Transverse colon (tissue), 4 donors: Measurements from ENCODE around the gene KCNMB1. TPM values are rescaled to one million over a fixed set of nuclear protein-coding genes. Genes with fewer than 3 reads are reported as not detected.

ENCODE experiments used
- DNase-seq: peaks from one replicate; pipeline ENCODE4 v3.0.0-alpha.2; 2019
- H3K27ac ChIP-seq, 4 donors: fragments of 200-600 bp; sonication (generic); 2 replicates each; pipeline ENCODE4 v1.5.1; 2016 to 2018; ENCODE audit warnings: inconsistent platforms in 4 of 4
- H3K27me3 ChIP-seq: fragments of 200-600 bp; sonication (generic); 2 replicates; pipeline ENCODE4 v1.5.1; 2017; ENCODE audit warnings: inconsistent platforms
- H3K36me3 ChIP-seq, 4 donors: fragments of 200-600 bp; sonication (generic); 2 replicates each; pipeline ENCODE4 v1.5.1; 2017 to 2019; ENCODE audit warnings: inconsistent platforms in 4 of 4
- H3K4me1 ChIP-seq, 4 donors: fragments of 200-600 bp; sonication (generic); 2 replicates each; pipeline ENCODE4 v1.5.1; 2017 to 2020; ENCODE audit warnings: inconsistent platforms in 4 of 4
- H3K4me3 ChIP-seq, 4 donors: fragments of 200-600 bp; sonication (generic); 1 replicate in 1 of 4; 2 replicates in 3 of 4; pipeline versions ENCODE4 v1.5.1 to v1.6.1; 2017 to 2019; ENCODE audit warnings: inconsistent platforms in 4 of 4
- H3K9me3 ChIP-seq, 2 donors: fragments of 200-600 bp; sonication (generic); 2 replicates each; pipeline ENCODE4 v1.5.1; 2017 to 2019; ENCODE audit warnings: inconsistent platforms in 2 of 2
- EP300 ChIP-seq: sonication (generic); formaldehyde crosslinking; IDR thresholded peaks from one replicate; pipeline ENCODE4 v1.6.1; 2017; ENCODE audit warnings: antibody characterized with exemption, low read depth
- POLR2A ChIP-seq: fragments of 450-650 bp; IDR thresholded peaks from one replicate; pipeline ENCODE4 v1.6.1; 2016; ENCODE audit warnings: antibody characterized with exemption, mild to moderate bottlenecking, moderate library complexity
- POLR2AphosphoS5 ChIP-seq, 3 donors: sonication (generic); formaldehyde crosslinking; IDR thresholded peaks; one replicate each; pipeline ENCODE4 v1.6.1; 2016; ENCODE audit warnings: antibody characterized with exemption in 3 of 3
- WGBS, 2 donors: methylation state at CpG; one replicate each; pipeline ENCODE4 v1.1.5; 2018; ENCODE audit warnings: low coverage in 1 of 2; 5-methylcytosine and 5-hydroxymethylcytosine counted together
- in situ Hi-C, 4 donors: fragments of 200-750 bp; cut with MboI; loops; one replicate each; pipeline versions ENCODE4 v1.15.0 to v1.15.1; 2017; ENCODE audit warnings: low sequenced_read_pairs in 3 of 4, low pct_ligation_motif_present in 1 of 4, low pct_unique_long_range_greater_than_20kb in 1 of 4
- intact Hi-C: fragments of 100-400 bp; cut with DNase I; formaldehyde crosslinking; loops from one replicate; pipeline ENCODE4 v1.15.1; 2023; ENCODE audit warnings: low total_unique reads
- total RNA-seq, 4 donors: library from RNA; depleted of rRNA; stranded (reverse); fragments of >200 nt; gene quantifications; one replicate each; pipeline ENCODE4 v1.1.0, GENCODE V29; 2016
- TF ChIP-seq, protein P1 (sequence below), 5 experiments: fragments of 200-600 bp in 3 of 5; fragments of 450-650 bp in 2 of 5; sonication (generic) in 3 of 5; IDR thresholded peaks; 1 replicate in 2 of 5; 2 replicates in 3 of 5; pipeline ENCODE4 v1.5.1; 2016 to 2017; ENCODE audit warnings: antibody characterized with exemption in 5 of 5, inconsistent platforms in 3 of 5, mild to moderate bottlenecking in 2 of 5, moderate library complexity in 1 of 5

The KCNMB1 gene
- total RNA-seq, 4 donors from 2014 or later, result 6.0 to 17.2 (median 8.0) TPM

DNA sequence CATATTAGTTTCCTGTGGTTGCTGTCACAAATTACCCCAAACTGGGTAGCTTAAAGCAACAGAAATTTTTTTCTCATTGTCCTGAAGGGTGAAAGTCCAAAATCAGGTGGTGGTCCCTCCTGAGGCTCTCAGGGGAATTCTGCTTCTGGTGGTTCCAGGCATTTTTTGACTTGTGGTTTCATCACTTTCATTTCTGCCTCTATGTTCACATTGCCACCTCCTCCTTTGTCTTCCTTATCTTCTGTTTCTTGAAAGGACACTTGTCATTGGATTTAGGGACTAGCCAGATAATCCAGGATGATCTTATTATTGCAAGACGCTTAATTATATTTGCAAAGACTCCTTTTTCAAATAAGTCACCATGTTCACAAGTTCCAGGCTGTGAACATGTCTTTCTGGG lies 43.2 kb downstream of the KCNMB1 start:
- 88 to 100% methylated on average over 1 of the region's 1 CpG for WGBS, 2 donors
- no peak for TF ChIP-seq POLR2A
- TF ChIP-seq, protein P1, sequence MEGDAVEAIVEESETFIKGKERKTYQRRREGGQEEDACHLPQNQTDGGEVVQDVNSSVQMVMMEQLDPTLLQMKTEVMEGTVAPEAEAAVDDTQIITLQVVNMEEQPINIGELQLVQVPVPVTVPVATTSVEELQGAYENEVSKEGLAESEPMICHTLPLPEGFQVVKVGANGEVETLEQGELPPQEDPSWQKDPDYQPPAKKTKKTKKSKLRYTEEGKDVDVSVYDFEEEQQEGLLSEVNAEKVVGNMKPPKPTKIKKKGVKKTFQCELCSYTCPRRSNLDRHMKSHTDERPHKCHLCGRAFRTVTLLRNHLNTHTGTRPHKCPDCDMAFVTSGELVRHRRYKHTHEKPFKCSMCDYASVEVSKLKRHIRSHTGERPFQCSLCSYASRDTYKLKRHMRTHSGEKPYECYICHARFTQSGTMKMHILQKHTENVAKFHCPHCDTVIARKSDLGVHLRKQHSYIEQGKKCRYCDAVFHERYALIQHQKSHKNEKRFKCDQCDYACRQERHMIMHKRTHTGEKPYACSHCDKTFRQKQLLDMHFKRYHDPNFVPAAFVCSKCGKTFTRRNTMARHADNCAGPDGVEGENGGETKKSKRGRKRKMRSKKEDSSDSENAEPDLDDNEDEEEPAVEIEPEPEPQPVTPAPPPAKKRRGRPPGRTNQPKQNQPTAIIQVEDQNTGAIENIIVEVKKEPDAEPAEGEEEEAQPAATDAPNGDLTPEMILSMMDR (IDR thresholded peaks at IDR 0.05), result no peak
- no peak for TF ChIP-seq EP300
- no peak for TF ChIP-seq POLR2AphosphoS5 (IDR thresholded peaks at IDR 0.05)
- Histone ChIP-seq H3K4me1 (no peaks in the 10 kb centered on the region), H3K9me3 (no peaks in the 10 kb centered on the region), H3K27ac (no peak overlapping the region), H3K27me3 (no peaks in the 10 kb centered on the region), H3K4me3 (no peak overlapping the region), H3K36me3 (no peaks in the 10 kb centered on the region)
- intact Hi-C loops, result no loop called here
- no peak for DNase-seq
- in situ Hi-C loops, result loop anchor here in 1 of 4 donors (10.0 kb wide), 1 partner anchor 121 kb away; no protein-coding TSS in a partner anchor

- intact Hi-C loops, result no loop called here
- no peaks in the 10 kb centered on the region for H3K4me1 ChIP-seq
- WGBS, 2 donors, result 90% methylated on average over 3 of the region's 3 CpGs
- H3K27ac ChIP-seq, result no peak overlapping the region
- no peaks in the 10 kb centered on the region for H3K27me3 ChIP-seq
- in situ Hi-C loops, result loop anchor here in 1 of 4 donors (10.0 kb wide), 1 partner anchor 118 kb away; no protein-coding TSS in a partner anchor
- TF ChIP-seq, protein P1 (IDR thresholded peaks at IDR 0.05), result no peak
- no peak for TF ChIP-seq POLR2AphosphoS5 (IDR thresholded peaks at IDR 0.05)
- TF ChIP-seq EP300, result no peak
- no peak for TF ChIP-seq POLR2A
- DNase-seq, result no peak
- no peak overlapping the region for H3K4me3 ChIP-seq
- no peaks in the 10 kb centered on the region for H3K9me3 ChIP-seq
- no peaks in the 10 kb centered on the region for H3K36me3 ChIP-seq
These were observed 46.0 kb downstream of the KCNMB1 start for GRCh38 chr5:170343177-170343576.

DNA sequence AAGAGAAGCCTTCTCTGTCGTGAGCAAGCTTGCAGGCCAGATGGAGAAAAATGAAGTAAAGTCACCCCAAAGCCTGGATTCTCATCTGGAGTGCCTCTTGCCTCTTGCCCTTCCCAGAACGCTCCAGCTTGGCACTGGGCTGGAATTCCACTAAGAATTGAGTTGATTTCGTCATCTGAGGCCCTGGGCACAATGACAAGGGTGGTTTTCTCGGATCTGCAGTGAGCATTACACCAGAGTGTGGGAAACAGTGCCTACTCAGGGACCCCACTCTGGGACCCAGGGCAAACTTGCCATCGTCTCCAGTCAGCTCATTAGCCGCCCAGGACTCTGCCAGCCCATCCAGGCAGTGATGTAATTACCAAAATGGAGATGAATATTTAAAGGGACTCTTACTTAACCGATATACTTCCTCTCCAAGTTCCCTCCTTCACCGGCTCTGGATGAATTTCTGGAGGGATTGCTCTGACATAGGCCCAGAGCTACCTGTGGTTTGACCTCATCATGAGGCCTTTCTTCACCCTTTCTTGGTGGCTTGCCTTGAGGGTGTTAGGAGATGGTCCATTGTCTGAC lies 46.9 kb downstream of the KCNMB1 start:
- DNase-seq, result no peak
- WGBS, 2 donors, result 69 to 94% methylated on average over 3 to 8 of the region's 8 CpGs
- H3K4me3 ChIP-seq, result no peak overlapping the region
- no peaks in the 10 kb centered on the region for H3K36me3 ChIP-seq
- in situ Hi-C loops (loop anchor here in 1 of 4 donors (10.0 kb wide), 1 partner anchor 117 kb away; no protein-coding TSS in a partner anchor), intact Hi-C loops (no loop called here)
- H3K27me3 ChIP-seq, result no peaks in the 10 kb centered on the region
- no peaks in the 10 kb centered on the region for H3K9me3 ChIP-seq
- H3K4me1 ChIP-seq, result no peaks in the 10 kb centered on the region
- H3K27ac ChIP-seq, result no peak overlapping the region
- TF ChIP-seq POLR2A (no peak), EP300 (no peak), POLR2AphosphoS5 (IDR thresholded peaks at IDR 0.05) (no peak)
- TF ChIP-seq, protein P1 (IDR thresholded peaks at IDR 0.05), result no peak

GRCh38 chr5:170341545-170341944 lies 47.6 kb downstream of the KCNMB1 start:
- WGBS, 2 donors, result 92 to 94% methylated on average over 5 to 9 of the region's 9 CpGs
- no peak for DNase-seq
- Histone ChIP-seq H3K4me1 (peaks cover 0 to 3% (median 0%) of the 10 kb centered on the region in 4 donors), H3K27me3 (no peaks in the 10 kb centered on the region), H3K27ac (no peak overlapping the region), H3K36me3 (no peaks in the 10 kb centered on the region), H3K4me3 (no peak overlapping the region), H3K9me3 (no peaks in the 10 kb centered on the region)
- TF ChIP-seq, protein P1 (IDR thresholded peaks at IDR 0.05), result no peak
- TF ChIP-seq EP300, result no peak
- no peak for TF ChIP-seq POLR2AphosphoS5 (IDR thresholded peaks at IDR 0.05)
- TF ChIP-seq POLR2A, result no peak
- intact Hi-C loops (no loop called here), in situ Hi-C loops (loop anchor here in 1 of 4 donors (10.0 kb wide), 1 partner anchor 117 kb away; no protein-coding TSS in a partner anchor)
